GM18951 (cell line): ENCODE measurements around the gene ALK.

ENCODE experiments used
- POLR2A ChIP-seq: IDR thresholded peaks from 4 replicates; pipeline ENCODE4 v1.6.1; 2011; ENCODE audit warnings: mild to moderate bottlenecking; ENCODE audit not compliant: insufficient read length, insufficient read depth; ENCODE audit errors: extremely low read depth
- in situ Hi-C: fragments of 300-500 bp; cut with MboI; formaldehyde crosslinking; loops from one replicate; pipeline ENCODE4 v1.12.0; 2022; ENCODE audit warnings: low sequenced_read_pairs, mixed read lengths, inconsistent platforms; ENCODE audit not compliant: unreplicated experiment

ALK gene

DNA sequence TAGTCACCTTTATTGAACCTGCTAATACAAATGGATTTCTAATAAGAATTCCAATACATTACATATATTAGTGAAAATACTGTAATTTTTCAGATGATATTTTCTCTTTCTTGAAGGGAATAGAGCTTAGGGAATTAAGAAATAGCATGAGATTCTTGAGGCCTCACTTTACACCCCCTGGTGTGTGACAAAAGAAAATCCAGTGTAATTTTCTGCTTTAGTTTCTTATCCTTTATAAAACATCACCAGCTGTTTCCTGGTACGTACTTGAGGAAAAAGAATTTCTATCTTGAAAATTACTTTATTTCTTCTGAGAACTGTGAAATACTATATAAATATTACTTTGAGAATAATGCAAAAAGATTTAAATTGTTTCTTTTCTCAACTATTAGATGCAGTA, 734.6 kb downstream of the ALK start:
- no peak for TF ChIP-seq POLR2A
- in situ Hi-C loops = no loop called here

DNA sequence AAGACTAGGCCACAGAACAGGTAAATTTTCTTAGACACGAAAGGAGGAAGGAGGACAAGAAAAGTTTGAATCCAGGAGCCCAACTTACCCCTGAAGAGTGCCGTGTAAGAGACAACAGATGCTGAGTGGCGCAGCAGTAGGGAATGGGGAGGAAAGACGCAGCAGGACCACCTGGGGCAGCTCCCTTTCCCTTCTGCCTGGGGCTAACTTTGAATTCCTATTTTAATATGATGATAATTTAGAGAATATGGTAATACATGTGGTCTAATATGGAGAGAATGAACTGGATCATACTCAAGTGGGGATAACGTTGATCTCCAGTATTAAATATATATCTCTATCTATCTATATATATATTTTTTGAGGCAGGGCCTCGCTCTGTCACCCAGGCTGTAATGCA, 736.9 kb downstream of the ALK start:
- no peak for TF ChIP-seq POLR2A
- in situ Hi-C loops = no loop called here

DNA sequence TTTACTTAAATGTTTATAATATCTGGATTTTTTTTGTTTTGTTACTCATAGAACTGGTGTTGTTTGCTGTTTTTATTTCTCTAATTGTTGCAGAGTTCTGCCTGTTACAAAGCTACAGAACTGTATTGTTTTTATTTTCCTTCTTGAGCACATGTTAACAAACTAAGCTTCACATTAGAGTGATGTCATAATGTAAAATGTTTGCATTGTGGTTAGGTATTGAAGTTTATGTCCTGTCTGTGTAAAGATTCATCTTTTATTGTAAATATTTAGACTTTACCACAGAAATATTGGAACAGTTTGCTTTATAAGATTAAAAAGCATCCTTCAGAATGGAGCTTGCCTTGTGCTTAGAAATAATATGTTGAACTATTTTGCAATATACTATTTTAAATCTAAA, 738.5 kb downstream of the ALK start:
- no peak for TF ChIP-seq POLR2A
- in situ Hi-C loops = no loop called here

GRCh38 chr2:29182334-29182733, 739.1 kb downstream of the ALK start:
- no peak for TF ChIP-seq POLR2A
- in situ Hi-C loops = no loop called here

- TF ChIP-seq POLR2A = no peak
- in situ Hi-C loops = no loop called here
Observed at GRCh38 chr2:29175338-29175737, 746.0 kb downstream of the ALK start.

DNA sequence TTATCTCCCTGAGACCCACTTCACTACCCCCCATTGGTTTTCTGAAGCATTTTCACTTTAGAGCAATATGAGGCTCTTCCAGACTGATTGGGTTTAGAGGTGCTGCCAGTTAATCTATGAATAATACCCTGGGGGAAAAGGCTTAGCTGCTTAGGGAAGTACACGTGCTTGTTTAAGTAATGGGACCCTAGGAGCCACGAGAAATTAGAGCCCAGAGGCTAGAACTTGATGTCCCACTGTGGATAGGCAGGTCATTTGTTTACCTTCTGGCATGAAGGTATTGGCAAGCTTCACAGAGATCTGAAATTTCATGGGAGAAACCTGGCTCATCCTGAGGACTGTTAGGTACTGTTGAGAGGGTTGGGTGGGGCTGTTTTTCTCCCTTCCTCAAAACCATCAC, 746.4 kb downstream of the ALK start:
- no peak for TF ChIP-seq POLR2A
- in situ Hi-C loops = no loop called here

- in situ Hi-C loops = no loop called here
- no peak for TF ChIP-seq POLR2A
Observed at GRCh38 chr2:29166242-29167039, 754.9 kb downstream of the ALK start.

DNA sequence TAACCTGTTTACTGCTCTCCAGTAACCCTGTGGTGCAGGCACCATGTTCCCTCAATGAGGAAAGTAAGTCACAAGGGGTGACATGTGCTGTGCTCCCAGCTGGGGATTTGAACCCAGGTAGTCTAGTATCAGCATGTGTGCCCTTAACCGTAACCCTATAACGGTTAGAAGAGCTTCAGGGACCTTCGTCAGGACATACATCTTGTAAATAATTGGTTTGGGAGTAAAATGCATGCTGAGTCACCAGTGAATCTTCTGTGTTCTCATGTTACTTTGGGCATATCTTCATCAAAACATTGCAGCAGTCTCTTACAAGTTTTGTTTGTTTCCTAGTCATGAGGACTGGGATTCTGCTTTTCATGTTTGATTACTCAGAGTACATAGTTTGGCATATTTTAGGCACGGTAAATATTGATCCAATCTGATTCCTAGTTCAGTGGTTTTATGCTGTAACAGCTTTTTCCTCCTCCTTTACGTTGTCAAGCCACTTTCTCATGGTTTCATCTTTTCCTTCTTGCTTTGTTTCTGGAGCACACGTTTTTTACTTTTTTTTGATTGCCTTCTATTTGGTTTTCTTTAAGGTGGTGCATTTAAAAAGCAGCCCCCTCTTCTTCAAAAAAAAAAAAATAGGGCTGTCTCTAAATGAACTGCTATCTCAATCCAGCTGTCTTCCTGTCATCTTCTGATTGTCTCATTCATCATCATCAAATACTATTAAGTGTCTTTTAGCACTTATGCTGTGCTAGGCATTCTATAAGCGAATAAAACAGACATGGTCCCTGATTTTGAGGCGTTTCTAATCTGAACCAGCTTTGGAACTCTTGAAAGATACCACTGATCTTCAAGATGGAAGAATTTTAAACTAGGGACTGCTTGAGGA, 755.8 kb downstream of the ALK start:
- TF ChIP-seq POLR2A = no peak
- in situ Hi-C loops = no loop called here

- in situ Hi-C loops = no loop called here
- TF ChIP-seq POLR2A = no peak
Observed at GRCh38 chr2:29164091-29164846, 757.1 kb downstream of the ALK start.

DNA sequence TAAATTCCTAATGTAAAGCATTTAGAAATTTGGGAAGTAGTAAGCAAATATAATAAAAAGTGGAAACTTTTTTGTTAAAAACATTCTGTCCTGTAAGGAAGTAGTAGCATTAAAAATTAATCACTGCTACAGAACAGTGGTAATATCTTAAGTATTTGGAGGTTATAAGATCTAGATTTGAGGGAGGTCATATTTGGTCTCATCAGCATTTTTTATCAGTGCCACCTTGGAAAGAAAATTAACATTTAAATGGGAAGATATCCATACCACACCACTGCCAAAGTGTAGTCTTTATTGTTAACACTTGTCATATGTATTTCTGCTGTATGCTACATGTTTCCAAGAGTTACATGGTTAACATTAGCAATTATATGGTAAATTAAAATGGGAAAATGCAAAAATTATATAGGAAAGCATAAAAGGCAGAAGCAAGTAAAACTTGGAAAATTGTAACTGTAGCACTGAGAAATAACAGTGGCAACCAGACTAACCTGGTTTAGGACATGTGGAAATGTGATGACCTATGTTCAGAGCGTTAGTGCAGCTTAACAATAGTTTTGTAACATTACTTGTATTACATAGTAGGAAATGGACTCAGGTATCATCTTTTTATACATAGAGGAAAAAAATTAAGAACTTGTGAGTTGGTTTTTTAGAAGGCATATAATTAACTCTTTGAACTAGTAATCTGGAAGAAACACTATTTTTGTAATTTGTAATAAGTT, 759.0 kb downstream of the ALK start:
- in situ Hi-C loops = no loop called here
- TF ChIP-seq POLR2A = no peak

DNA sequence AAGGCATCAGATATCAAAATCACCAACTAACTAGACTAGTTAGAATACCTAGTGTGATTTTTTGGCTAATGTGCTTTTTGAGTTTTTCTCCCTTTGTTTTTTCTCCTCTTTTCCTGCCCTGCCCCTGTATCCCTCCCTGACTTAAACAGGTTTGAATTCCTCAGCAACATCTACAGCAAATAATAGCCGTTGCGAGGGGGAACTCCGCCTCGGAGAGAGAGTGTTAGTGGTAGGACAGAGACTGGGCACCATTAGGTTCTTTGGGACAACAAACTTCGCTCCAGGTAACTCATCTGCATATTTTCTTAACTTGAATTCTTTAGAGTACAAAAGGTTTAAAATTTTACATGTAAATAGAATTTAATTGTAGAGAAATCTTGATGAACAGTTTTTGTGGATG, 761.2 kb downstream of the ALK start:
- in situ Hi-C loops = no loop called here

DNA sequence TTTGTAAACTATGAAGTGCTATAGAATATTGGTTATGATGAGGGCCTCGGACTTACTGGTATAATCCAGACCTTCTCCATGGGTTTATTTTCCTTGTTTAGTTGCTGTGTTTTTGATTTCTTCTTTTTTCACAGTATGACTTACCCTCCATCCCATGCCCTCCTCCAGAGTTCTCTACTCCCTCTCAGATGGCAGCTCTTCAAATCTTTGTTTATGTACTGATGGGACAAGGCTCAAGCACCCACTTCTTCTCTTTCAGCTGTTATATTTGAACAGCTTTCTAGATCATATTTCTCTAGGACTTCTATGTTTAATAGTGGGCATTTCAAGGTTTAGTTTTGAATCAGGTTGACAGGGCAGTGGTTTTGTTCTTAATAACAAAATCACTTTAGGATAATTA, 762.3 kb downstream of the ALK start:
- no peak for TF ChIP-seq POLR2A
- in situ Hi-C loops = no loop called here

More for the DNA sequence above, 761.2 kb downstream of the ALK start:
- no peak for TF ChIP-seq POLR2A

DNA sequence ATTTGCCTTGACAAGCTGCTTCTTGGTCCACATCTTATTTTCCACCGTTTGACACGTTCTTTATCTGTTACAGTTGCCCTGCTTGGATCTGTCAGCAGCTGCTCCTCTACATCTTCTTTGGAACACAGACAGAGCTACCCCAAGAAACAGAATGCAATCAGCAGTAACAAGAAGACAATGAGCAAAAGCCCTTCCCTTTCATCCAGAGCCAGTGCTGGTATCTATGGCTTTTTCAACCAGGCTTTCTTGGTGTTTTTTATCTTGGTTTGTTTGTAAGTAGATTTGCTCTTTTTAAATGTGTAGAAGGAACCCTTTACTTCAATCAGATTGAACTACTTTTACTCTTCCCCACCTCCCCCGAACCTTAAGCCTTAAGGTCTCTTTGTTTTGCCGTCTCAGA, 764.3 kb downstream of the ALK start:
- in situ Hi-C loops = no loop called here
- no peak for TF ChIP-seq POLR2A
